GM18907 (cell line): Measurements from ENCODE around the gene ATG7.
"Not testable (repeated sequence)": the region's sequence is repeated elsewhere in the genome, so short reads cannot be mapped to it uniquely, and the experiment has no call there.

Source experiments
- ATAC-seq: cut with Tn5 transposase; IDR thresholded peaks from one replicate; pipeline ENCODE4 v1.9.1; 2021; ENCODE audit warnings: mild to moderate bottlenecking, moderate library complexity; ENCODE audit not compliant: unreplicated experiment

The ATG7 gene

DNA sequence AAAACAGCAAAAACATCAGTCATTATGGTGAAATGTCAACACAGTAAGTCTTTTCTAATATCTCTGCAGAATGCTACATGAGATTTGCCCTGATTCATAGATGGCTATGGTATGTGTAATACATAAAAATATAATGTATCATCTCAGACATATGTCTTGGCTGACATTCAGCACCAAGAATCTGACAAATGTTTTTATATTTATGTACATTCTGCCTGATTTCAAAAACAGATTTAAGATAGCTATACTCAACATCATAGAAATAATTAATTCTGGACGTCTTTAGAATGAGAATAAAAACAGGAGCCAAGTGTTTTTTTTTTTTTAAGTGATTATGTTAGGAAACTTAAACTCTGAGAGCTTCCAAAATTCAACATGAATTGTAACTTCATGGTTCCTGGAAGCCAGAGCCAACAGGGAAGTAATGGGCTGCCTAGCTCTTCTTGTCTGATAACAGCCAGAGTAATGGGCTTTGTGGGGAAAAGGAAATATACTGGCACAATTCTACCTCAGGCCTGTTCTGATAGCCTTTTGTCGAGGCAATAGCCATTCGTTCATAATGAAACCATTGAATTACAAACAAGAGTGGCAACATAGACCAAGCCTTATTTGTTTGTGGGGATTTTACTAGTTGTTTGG, 187.1 kb downstream of the ATG7 start:
- no peak for ATAC-seq

DNA sequence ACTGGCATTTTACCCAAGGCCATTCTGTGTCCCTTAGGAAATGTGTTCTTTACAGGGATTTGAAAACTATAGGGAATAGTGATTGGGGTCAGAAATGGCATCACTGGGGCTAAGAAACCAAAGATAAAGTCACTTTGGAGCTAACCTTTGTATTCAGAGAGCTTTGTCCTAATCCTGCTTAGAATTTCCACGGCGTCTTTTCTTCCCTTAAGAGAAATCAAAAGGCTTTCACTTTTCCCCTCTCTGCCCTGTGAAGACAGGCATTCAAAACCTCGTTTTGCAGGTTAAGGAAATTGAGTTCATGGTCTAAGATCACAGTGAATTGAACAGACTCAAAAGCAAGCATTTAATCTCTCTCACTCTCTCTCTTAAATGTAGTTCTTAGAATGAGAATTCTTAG, 189.0 kb downstream of the ATG7 start:
- ATAC-seq: no peak

DNA sequence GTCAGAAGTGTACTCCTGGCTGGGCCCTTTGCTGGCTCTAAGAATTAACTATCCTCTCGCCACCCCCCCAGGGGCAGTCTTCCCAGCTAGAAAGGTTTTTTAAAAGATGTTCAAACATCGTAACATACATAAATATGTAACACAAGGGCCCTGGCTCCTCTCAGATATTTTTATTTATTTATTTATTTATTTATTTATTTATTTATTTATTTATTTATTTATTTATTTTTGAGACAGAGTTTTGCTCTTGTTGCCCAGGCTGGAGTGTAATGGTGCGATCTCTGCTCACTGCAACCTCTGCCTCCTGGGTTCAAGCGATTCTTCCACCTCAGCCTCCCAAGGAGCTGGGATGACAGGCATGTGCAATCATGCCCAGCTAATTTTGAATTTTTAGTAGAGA, 190.5 kb downstream of the ATG7 start:
- not testable (repeated sequence) for ATAC-seq

DNA sequence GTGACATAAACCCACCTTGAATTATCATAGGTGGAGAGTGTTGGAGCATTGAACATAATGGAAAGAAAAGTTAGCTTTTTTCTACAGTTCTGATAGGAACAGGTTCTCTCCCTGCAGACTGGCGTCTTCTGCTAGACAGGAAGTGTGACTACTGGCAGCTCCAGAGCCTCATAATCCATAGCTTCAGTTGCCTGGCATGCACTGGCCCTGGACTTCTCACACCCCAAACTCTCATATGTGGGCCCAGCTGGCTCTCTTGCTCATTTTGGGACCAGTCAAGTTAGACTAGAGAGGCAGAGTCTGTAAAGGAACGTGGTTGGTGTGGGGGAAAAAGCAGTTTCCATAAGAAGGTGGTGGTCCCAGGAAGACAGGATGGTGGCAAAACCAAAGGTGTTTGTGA, 191.4 kb downstream of the ATG7 start:
- ATAC-seq: no peak

DNA sequence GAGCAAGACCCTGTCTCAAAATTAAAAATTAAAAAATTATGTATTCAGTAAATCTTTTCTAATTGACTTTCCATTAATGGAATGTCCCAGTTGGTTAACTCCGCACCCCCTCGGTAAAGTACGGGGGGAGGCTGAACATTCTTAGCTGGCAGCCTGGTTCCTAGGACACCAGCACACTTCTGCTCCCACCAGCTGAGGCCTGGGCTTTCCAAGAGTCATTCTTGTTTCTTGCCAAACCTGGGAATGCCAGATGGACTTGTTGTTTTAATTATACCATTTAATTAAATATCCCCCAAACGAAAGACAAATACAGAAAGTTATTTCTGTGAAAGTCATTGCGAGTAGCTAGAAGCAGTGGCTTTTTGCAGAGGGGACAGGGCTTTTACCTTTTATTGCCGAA, 192.2 kb downstream of the ATG7 start:
- no peak for ATAC-seq

DNA sequence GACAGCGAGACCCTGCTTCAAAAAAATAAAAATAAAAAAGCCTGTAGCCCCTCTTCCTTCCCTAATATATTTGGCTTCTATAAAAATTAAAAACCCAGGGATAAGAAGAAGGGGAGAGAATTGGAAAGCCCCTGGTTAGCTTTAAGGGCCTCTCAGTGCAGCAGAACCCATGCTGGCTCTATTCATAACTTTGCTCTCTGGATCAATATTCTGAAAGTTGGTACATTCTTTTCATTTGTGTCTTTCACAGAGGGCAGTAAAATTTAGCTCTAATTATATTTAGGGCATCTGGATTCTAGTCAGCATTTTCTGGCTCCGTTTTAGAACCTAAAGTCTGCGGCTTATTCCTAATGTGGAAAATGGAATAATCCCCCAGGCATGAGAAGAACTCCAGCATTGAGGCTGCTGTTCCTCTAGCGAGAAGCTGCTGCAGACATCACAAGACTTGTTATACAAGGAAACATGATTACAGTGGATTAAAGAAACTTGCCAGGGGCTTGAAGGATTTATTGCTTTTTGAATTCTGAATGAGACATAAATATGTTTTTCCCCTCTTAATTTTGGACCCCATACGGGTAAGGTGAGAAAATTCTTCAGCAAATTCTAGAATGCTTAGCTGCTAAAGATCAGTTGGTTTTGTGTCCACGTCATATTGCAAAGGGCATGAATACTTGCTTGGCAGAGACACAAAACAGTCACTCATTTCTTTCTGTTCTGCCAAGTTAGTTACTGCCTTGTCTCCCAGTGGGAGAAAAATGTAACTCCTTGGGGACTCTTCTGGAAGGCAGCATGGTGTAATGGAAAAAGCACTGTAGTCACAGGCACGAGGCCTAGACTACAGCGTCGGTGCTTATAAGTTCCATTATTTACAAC, 193.8 kb downstream of the ATG7 start:
- ATAC-seq: no peak

DNA sequence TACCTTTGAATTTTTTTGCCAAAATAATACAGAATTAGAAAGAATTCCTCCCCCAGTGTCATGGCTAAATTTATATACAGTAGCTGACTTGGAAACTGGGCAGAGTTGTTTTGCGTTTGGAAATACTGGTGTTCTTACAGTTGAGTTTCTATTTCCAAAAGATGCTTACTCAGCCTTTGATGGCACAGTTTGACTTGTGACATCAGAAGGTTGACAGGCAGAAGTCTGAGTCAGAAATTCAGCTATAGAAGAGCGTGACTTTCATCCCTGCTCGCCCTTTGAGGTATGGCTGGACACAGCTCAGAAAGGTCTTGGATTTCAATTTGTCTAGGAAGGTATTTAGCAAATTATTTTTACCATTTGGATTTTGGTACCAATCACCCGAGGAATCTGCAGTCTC, 195.7 kb downstream of the ATG7 start:
- no peak for ATAC-seq

DNA sequence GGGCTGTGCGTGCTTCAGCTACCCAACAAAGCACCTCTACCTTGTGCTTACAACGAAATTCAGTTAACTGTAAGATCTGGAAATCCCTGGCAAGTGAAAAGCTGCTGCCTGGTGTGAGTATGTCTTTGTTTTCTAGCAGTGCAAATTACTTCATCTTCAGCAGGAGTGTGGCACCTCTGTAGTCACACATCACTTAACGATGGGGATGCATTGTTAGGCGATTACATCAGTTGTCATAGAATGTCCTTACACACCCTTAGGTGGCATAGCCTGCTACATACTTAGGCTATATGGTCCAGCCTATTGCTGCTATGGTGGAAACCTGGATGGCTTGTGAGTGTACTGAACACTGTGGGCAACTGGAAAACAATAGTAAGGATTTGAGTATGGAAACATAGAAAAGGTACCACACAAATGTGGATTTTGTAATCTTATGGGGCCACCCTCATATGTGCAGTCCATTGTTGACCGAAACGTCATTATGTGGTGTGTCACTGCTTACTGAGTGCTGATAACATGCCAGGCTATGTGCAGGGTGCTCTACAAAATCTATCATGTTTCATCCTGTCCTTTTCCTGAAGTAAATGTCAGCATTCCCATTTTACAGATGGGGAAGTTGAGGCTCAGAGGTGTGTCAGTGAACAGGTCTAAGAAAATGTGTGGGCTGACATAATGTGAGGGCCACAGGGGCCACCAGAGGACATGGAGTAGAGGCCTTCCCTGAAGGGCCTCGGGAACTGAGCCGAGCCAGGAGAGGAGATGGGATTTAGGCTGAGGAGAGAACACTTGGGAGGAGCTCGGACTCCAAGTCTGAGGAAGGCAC, 198.0 kb downstream of the ATG7 start:
- no peak for ATAC-seq

DNA sequence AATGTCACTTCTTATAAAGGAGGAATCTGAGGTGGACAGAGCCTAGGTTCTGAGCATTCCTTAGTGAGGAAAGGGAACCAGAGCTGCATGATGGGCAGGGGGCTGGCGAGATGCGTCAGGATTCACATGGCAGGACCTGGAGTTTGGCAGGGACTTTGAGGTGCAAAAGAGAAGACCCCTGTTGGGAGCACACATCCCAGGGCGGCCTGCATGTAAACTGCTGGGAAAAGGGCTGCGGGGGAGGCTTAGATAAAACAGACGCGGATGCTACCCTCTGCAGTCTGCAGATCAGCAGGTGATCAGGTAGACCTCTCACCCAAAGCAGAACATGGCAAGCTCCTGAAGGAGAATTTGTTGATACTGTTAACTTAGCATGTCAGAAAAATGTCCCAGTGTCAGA, 203.1 kb downstream of the ATG7 start:
- ATAC-seq: no peak

DNA sequence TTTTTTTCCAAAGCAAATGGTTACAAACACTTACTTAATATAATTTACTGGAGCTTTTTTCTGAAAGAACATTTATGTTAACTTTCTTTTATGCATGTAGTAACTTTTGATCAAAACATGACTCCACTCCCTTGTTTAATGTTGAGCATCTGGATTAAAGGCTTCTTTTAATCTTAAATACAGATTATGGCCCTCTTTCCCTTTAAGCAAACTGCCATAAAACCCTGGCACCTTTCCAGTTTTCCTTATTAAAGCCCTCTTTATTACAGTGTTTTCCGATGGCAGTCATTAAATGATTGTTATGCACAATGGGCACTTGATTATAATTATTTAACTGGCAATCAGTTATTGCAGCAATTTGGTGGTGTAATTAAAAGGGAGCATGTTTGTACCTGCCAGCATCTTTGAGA, 204.5 kb downstream of the ATG7 start:
- ATAC-seq: no peak

DNA sequence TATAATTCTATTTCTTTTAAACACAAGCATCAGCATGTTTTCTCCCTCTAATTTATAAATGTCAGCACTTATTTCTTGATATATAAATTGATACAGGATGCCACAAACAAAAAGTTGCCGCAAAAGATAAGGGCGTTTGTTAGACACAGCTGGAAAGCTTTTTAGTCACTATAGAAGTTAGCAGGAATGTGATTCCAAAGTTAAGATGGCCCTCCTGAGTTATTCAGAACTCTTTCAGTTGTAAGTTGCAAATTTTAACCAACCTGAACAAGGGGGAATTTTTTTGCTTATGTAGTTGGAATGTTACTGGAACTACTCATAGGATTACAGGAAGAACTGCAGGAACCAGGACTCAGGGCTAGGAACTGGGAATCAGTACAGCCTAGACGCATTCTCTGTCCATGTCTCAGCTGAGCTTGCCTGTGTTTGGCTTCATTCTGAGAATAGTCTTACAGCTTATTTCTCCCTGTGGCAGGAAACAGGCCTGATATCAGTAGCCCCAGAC, 205.3 kb downstream of the ATG7 start:
- ATAC-seq: no peak

DNA sequence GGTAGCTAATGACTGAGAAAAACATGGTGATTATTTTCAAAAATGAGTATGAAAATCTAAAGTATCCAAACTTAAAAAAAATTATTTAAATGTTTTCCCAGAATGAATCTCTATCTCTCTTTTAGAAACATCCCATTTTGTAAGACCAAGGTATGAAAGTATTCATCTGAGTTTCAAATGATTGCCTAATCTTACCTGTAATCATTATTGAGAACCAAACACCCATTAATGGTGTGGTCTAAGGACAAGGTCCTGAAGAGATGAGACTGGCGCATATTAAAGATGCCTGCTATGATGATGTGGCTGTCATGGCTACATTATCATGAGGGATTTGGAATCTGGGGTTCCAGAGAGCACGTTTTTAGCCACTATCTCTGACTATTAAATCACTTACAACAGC, 206.0 kb downstream of the ATG7 start:
- no peak for ATAC-seq

DNA sequence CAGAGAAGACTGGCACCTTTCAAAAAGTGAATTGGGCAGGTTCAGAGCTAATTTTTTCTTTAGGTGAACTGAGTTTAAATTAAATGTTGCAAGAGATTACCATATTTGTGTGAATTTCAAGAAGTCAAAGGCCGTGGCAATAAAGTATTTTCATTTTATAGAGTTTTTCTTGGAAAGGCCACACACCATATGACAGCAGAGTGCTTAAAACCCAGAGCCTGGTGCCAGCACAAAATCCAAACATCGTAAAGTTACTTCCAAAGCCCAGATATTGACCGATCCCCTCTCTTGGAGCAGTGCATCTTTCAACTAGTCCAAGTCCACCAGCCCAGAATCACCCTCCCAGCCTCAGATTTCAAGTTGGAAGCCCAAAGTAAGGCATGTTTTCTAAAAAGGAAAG, 207.0 kb downstream of the ATG7 start:
- no peak for ATAC-seq

DNA sequence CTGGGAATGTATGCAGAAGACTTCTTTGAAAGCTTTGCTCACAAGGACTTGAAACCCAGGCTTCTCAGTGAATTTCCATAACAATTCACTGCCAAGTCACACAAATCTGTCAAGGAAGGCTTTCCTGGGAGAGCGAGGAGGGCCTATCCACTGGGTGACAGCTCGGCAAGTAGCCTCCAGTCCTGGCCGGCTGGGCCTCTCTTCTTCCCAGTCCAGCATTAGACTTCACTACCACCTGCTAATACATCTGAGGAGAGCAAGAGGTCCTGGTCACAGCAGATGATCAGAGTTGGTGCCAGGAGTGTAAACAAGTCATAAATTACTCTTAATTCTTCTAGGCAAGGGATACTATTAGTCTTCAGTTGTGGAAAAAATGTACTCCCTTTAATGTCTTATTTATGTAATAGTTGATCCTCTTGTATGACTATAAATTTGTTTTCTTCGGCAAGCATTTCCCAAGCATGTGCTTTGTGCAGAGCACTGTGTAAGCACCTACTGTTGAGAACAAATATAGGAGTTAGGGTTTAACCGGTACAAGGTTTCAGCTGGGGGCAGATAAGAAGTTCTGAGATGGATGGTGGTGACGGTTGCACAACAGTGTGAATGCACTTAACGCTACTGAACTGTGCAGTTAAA, 208.6 kb downstream of the ATG7 start:
- no peak for ATAC-seq

DNA sequence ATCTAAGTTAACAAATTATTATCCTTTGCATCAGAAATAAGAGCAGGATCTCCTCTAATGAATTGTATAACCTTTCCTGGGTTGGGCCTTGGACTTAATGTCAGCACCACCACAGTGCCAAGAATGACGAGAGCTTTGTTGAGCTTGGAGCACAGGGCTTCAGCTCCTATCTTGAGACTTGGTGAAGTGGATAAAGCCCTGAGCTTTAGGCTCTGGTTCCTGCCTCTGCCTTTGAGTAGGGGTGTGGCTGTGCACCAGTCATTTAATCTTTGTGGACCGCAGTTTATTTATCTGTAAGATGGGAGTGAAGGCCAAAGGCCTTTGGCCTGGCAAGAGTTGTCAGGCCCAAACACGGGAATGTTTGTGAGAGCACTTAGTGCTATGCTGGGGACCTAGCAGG, 209.4 kb downstream of the ATG7 start:
- no peak for ATAC-seq

DNA sequence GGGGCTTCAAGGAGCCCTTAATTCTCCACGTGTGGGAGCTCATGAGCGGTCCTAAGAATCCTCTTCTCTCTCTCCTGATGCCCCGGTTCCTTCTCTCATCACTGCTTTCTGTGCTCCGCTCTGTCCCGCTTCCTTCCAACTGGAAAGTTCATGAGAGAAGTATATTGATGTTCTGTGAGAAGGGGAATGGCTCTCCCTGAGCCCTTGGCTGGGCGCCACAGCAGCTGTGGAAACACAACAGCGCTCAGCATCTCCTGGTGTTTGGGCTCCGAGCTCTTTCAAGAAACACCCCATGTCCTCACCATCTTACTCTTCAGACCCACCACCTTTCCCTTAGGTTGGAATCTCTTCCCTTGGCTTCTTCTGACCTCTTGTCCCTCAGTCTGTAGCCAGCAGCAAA, 209.8 kb downstream of the ATG7 start:
- no peak for ATAC-seq

DNA sequence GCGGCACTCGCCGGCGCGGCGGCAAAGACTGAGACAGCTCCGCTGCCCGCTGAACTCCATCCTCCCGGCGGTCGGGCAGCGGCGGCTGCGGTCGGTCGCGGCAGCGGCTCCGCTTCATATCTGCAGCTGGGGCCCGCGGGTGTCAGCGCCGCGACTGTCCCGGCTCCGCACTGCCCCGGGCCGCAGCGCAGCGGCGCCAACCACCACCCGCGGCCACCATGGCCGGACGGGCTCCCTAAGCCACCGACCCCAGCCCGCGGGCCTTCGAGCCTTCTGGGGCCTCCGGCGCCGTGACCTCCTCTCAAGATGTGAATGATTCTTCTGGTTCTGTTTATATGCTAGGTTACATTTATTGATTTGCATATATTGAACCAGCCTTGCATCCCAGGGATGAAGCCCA, 216.2 kb downstream of the ATG7 start:
- ATAC-seq: not testable (repeated sequence)

DNA sequence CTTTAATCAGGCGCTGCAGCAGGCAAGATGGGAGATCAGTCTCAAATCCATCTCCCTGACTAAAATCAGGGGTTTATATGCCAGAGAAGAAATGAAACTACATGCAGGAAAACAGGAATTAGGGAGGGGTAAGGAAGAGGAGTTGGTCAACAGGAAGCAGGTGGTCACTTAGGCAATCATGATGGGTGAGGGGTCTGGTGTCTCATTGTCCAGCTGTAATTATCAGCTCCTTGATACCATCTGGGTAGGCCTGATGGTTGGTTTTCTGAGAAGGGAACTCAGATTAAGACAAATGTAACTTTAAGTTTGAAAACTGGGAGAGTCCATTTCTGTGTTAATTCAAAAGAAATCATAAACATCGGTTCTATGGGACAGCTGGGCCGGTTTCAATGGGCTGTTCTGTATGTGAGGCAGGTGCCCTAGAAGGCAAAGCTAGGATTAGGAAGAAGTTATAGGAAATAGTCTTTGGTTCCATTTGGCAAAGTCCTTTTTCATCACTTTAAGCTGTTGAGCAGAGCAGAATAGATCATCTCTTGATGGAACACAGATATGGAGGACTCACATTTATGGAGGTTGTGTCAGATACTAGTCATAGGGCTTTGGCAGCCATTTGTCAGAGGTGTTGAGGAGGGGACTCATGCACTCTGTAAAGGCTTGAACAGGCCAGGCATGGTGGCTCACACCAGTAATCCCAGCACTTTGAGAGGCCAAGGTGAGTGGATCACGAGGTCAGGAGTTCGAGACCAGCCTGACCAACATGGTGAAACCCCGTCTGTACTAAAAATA, 222.1 kb downstream of the ATG7 start:
- no peak for ATAC-seq

DNA sequence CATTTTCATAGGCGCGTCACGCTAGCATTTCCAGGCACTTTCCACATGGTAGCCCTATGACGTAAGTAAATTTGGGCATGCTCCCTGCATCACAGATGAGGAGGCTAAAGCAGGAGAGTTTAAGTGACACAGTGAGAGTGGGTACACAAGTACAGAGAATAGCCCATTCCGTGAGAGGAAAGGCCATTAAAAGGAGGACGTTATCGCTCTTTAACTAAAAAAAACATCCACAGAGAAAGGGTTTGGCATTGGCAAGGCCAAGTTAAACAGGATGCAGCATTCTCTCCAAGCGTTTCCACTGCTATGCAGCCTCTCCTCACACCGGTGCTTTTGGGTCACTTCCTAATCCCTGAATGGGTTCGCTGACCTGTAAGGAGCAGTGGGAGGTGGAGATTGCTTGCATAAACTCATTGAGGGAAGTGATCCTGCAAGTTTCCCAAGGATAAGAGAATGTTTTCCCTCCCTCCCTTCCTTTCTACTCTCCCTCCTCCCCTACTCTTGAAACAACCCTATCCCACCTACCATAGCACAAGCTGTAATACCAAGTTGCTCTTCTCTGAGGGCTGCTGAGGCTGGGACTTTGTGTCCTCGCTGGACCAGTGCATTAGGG, 223.9 kb downstream of the ATG7 start:
- ATAC-seq: no peak

DNA sequence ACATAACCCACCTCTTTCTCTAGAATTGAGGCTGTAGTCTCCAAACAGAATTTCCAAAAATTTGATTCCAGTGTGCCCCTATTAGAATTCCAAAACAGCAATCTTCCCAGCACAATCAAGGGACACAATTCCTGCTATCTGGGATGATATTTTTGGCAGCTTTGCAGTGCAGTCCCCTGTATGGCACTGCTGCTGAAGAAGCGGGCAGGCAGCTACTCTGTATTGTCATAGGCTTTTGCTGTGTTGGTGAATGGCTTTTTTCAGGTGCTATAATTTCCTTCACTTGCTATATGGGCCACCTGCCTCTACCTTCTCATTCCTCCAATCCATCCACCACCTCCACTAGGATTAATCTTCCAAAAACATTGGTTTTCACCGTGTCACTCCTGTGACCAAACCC, 226.0 kb downstream of the ATG7 start:
- no peak for ATAC-seq
